Lung (tissue), 16 donors: ENCODE measurements around the gene CYP51A1. TPM values are rescaled to one million over a fixed set of nuclear protein-coding genes. Genes with fewer than 3 reads are reported as not detected.
"Not testable (repeated sequence)": the region's sequence is repeated elsewhere in the genome, so short reads cannot be mapped to it uniquely, and the experiment has no call there.

Source experiments
- ATAC-seq: fragments of 200-7000 bp; cut with Tn5 transposase; one replicate; pipeline ENCODE4 v1.9.1; 2020; ENCODE audit warnings: moderate number of reproducible peaks; ENCODE audit not compliant: insufficient read depth, low FRiP score
- DNase-seq, 3 donors: peaks; one replicate each; pipeline ENCODE4 v3.0.0-alpha.2; 2013 to 2017
- H3K27ac ChIP-seq, 2 donors: one replicate each; pipeline ENCODE4 v1.5.1; 2013; ENCODE audit warnings: mild to moderate bottlenecking in 2 of 2, moderate library complexity in 2 of 2, control low read depth in 1 of 2, inconsistent platforms in 1 of 2, low read depth in 1 of 2, low read length in 1 of 2
- H3K27me3 ChIP-seq, 3 donors: one replicate each; pipeline ENCODE4 v1.5.1; 2013; ENCODE audit warnings: low read length in 2 of 3; ENCODE audit not compliant: control insufficient read depth in 3 of 3, insufficient read depth in 3 of 3
- H3K36me3 ChIP-seq, 4 donors: one replicate each; pipeline ENCODE4 v1.5.1; 2013; ENCODE audit warnings: low read length in 4 of 4, mild to moderate bottlenecking in 1 of 4, moderate library complexity in 1 of 4; ENCODE audit not compliant: control insufficient read depth in 4 of 4, insufficient read depth in 4 of 4
- H3K4me1 ChIP-seq, 5 donors: one replicate each; pipeline ENCODE4 v1.5.1; 2013; ENCODE audit warnings: low read length in 5 of 5, mild to moderate bottlenecking in 2 of 5, moderate library complexity in 1 of 5; ENCODE audit not compliant: control insufficient read depth in 5 of 5, insufficient read depth in 5 of 5
- H3K4me3 ChIP-seq: one replicate; pipeline ENCODE4 v1.5.1; 2013; ENCODE audit warnings: mild to moderate bottlenecking, control low read depth, moderate library complexity
- H3K9ac ChIP-seq, 2 donors: one replicate each; pipeline ENCODE4 v1.5.1; 2013; ENCODE audit warnings: low read length in 2 of 2, control low read depth in 1 of 2; ENCODE audit not compliant: insufficient read depth in 1 of 2
- H3K9me3 ChIP-seq, 4 donors: one replicate each; pipeline ENCODE4 v1.5.1; 2013; ENCODE audit warnings: low read length in 3 of 4, mild to moderate bottlenecking in 1 of 4, moderate library complexity in 1 of 4; ENCODE audit not compliant: control insufficient read depth in 4 of 4, insufficient read depth in 3 of 4
- CTCF ChIP-seq: IDR thresholded peaks from 2 replicates; pipeline ENCODE4 v1.5.1; 2012; ENCODE audit warnings: mild to moderate bottlenecking; ENCODE audit errors: control extremely low read depth, extremely low read depth
- WGBS, 2 donors: extraction: QIAGEN DNeasy Blood & Tissue Kit; methylation state at CpG; one replicate each; pipeline ENCODE4 v1.1.7; 2013; 5-methylcytosine and 5-hydroxymethylcytosine counted together
- long read RNA-seq, 5 donors: transcript quantifications; one replicate each; lab custom pipeline, GENCODE V29; 2026
- polyA plus RNA-seq, 2 donors: library from polyadenylated mRNA; stranded (reverse); fragments of 200-250 nt; gene quantifications; one replicate each; pipeline ENCODE4 v1.2.1, GENCODE V29; 2013
- total RNA-seq, 2 donors: library from RNA; depleted of rRNA in 1 of 2; stranded (reverse); fragments of >200 nt in 1 of 2; gene quantifications; one replicate each; pipeline ENCODE4 v1.2.1, GENCODE V29; 2014 to 2021
- donor health status: control.
- donor health status: control.
- donor health status: Bipolar disorder and iron deficiency.
- donor health status: healthy.
- donor health status: DM: yes; HTN: yes; CAD: no.

The CYP51A1 gene
- 100 to 1,000 TPM; 160 to 211 TPM for total RNA-seq
- 10 to 100 TPM; 49.8 to 74.3 TPM for polyA plus RNA-seq
- long read RNA-seq, donor 1, transcript CYP51A1-201 (10 exons, 3,210 nt), result major isoform, 11 of 15 reads
- long read RNA-seq, donor 1, partial matches to known transcripts, result 0 of 15 reads
- long read RNA-seq, donor 1, other reads (novel, unspliced or antisense), result 0 of 15 reads
- long read RNA-seq, donor 2, result 0 reads
- long read RNA-seq, donor 3, transcript CYP51A1-201 (10 exons, 3,210 nt), result major isoform, 5 of 5 reads
- long read RNA-seq, donor 3, partial matches to known transcripts, result 0 of 5 reads
- long read RNA-seq, donor 3, other reads (novel, unspliced or antisense), result 0 of 5 reads
- long read RNA-seq, donor 4, partial matches to known transcripts, result 0 of 3 reads
- long read RNA-seq, donor 4, other reads (novel, unspliced or antisense), result 0 of 3 reads
- long read RNA-seq, donor 5, transcript CYP51A1-201 (10 exons, 3,210 nt), result major isoform, 10 of 13 reads
- long read RNA-seq, donor 5, partial matches to known transcripts, result 0 of 13 reads
- long read RNA-seq, donor 5, other reads (novel, unspliced or antisense), result 0 of 13 reads

- WGBS, 2 donors, result 1% methylated on average over 72 to 73 of the region's 73 CpGs
- peaks cover 0 to 8% (median 4%) of the 10 kb centered on the region in 4 donors for H3K36me3 ChIP-seq
Observed at GRCh38 chr7:92134271-92135051, at the start of gene CYP51A1. Gene CYP51A1, minus strand, starts transcription at chr7:92134477. Its CDS starts 113 bp downstream, at chr7:92134364.

GRCh38 chr7:92178928-92179924 is 44.9 kb upstream of the CYP51A1 start, which contains the start of gene LRRD1:
Gene LRRD1, minus strand, starts transcription at chr7:92179142. Its CDS starts 13,940 bp downstream, at chr7:92165202.
- H3K4me1 ChIP-seq, result peaks cover 0 to 2% (median 0%) of the 10 kb centered on the region in 5 donors
- DNase-seq (peak; percentile 88 to 93 (median 90)), ATAC-seq (peak; percentile 99)
- H3K9me3 ChIP-seq, result no peaks in the 10 kb centered on the region
- H3K36me3 ChIP-seq, result no peaks in the 10 kb centered on the region
- H3K27me3 ChIP-seq, result no peaks in the 10 kb centered on the region
- WGBS, 2 donors, result 7 to 8% methylated on average over 58 to 60 of the region's 60 CpGs
- H3K27ac ChIP-seq, result peak within 1 kb of the TSS; percentile 76 to 85
- peak within 1 kb of the TSS; percentile 51 for H3K4me3 ChIP-seq
- peak within 1 kb of the TSS; percentile 86 to 90 for H3K9ac ChIP-seq
- TF ChIP-seq CTCF, result peak; percentile 59

More at GRCh38 chr7:92134271-92135051, at the start of gene CYP51A1:
- DNase-seq (peak; percentile 96 to 97 (median 97)), ATAC-seq (peak; percentile 95)
- peak within 1 kb of the TSS; percentile 99 for H3K4me3 ChIP-seq
- H3K9me3 ChIP-seq, result no peaks in the 10 kb centered on the region
- peaks cover 0 to 25% (median 3%) of the 10 kb centered on the region in 5 donors for H3K4me1 ChIP-seq
- no peak for TF ChIP-seq CTCF
- no peaks in the 10 kb centered on the region for H3K27me3 ChIP-seq
- H3K9ac ChIP-seq, result peak within 1 kb of the TSS; percentile 56 to 86
- H3K27ac ChIP-seq, result peak within 1 kb of the TSS; percentile 75 to 99

- Histone ChIP-seq H3K4me3 (no peak overlapping the region), H3K4me1 (peaks cover 0 to 2% (median 0%) of the 10 kb centered on the region in 5 donors), H3K27ac (no peak overlapping the region), H3K27me3 (no peaks in the 10 kb centered on the region), H3K9ac (no peak overlapping the region), H3K9me3 (no peaks in the 10 kb centered on the region), H3K36me3 (no peaks in the 10 kb centered on the region)
- no peak for TF ChIP-seq CTCF
- DNase-seq, result no peak
- no peak for ATAC-seq
Observed at GRCh38 chr7:92177362-92177761, 43.1 kb upstream of the CYP51A1 start.

- not testable (repeated sequence) for H3K9ac ChIP-seq, H3K36me3 ChIP-seq, H3K9me3 ChIP-seq, H3K4me1 ChIP-seq, H3K27me3 ChIP-seq, DNase-seq, H3K4me3 ChIP-seq, ATAC-seq, H3K27ac ChIP-seq
- WGBS, 2 donors, result 77 to 81% methylated on average over 2 of the region's 2 CpGs
Observed at GRCh38 chr7:92169529-92169928, 35.3 kb upstream of the CYP51A1 start.
